GM18517 (cell line): ENCODE measurements around the gene TBCD.

Source experiments
- ATAC-seq: cut with Tn5 transposase; IDR thresholded peaks from one replicate; pipeline ENCODE4 v1.9.1; 2021; ENCODE audit warnings: mild to moderate bottlenecking, moderate library complexity; ENCODE audit not compliant: unreplicated experiment

TBCD gene

GRCh38 chr17:82789051-82789592, 37.3 kb downstream of the TBCD start:
- no peak for ATAC-seq

- no peak for ATAC-seq
Measured at GRCh38 chr17:82789806-82790205, 37.9 kb downstream of the TBCD start.

DNA sequence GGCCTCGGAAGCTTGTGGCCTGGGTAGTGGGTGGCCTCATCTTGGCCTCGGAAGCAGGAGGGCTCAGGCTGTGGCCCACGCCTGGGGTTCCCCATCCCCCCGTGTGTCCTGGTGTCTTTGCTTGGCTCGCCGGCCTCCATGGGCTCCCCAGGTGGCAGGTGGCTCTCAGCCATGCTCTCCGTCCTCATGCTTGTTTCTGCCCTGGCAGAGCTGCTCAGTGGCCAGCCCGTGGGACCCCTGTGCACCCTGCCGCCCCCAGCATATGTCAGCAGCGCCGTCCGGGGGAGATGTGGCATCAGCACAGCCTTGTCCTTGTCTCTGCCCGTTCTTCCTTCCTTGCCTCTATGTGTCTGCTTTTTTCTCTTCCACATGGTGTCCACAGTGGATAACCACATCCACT, 38.5 kb downstream of the TBCD start:
- ATAC-seq, result no peak

DNA sequence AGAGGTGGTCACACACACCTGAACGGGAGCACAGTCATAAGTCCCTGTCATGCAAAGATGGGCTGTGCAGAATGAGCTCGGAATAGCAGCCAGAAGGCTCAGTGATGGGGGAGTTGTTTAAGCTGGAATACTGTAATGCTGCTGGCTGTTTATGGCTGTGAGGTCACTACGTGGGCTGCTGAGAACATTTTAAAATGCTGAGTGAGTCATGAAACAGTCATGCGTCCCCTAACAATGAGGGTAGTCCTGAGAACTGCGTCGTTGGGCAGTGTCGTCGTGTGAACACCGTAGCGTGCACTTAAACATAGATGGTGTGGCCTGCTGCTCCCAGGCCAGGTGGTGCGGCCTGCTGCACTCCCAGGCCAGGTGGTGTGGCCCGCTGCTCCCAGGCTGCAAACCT, 39.7 kb downstream of the TBCD start:
- ATAC-seq, result no peak

DNA sequence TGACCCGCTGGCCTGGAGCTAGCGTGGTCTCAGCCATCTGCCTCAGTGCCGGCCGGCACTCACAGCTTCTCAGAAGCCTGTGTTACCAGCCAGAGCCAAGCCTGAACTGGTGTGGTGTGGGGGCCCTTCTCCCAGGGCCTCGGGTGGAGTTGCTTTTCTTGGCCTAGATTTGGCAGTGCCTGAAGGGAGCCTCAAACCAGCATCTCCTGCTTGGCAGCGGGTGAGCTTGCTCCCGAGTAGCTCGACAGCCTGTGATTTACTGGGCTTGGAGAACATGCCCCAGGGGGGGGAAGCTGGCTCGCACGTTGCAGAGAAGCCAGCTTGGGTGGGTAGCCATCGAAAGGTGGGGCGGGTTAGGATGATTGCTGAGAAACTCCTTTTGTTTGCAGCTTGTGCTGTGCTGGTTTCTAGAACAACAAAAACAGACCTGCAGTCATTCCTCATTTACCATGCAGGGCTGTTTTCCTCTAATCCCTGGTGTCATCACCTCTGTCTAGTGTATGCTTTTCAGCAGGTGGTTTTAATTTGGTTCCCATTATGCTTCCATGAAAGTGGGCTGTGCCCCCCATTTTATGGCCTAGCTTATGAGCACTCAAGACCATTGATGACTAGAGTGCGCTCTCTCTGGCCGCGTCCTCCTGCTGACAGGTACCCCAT, 42.2 kb downstream of the TBCD start:
- no peak for ATAC-seq

DNA sequence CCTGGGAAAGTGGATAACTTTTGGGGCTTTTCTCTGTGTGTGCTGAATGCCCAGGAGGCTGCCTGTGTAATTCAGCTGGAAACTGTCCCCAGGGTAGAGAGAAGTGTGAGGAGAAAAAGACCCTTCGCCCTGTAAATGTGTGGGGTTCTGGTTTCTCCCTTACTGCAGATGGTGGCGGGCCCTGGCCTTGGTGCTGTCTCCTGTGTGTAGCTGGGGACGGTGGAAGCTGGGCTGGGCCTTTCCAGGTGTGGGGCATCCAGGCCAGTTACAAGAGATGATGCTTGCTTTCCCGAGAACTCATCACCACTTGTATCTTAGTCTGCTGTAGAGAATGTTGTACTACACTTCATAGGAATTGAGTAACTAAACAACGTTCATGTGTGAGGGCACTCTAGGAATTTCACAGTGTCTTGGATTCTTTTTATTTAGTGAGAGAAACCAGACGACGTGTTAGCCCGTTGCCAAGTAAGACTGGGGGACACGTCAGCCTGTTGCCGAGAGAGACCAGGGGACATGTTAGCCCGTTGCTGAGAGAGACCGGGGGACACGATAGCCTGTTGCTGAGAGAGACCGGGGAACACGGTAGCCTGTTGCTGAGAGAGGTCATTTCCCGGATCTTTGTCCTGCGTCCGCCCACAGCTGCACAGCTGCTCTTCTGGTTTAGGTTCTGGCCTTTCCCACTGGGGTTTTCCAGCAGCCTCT, 43.1 kb downstream of the TBCD start:
- ATAC-seq, result no peak

GRCh38 chr17:82795615-82796014, 43.8 kb downstream of the TBCD start:
- no peak for ATAC-seq

GRCh38 chr17:82797061-82797460, 45.2 kb downstream of the TBCD start:
- no peak for ATAC-seq

GRCh38 chr17:82798752-82799151, 46.9 kb downstream of the TBCD start:
- no peak for ATAC-seq

GRCh38 chr17:82799591-82799990, 47.7 kb downstream of the TBCD start:
- no peak for ATAC-seq

GRCh38 chr17:82800885-82801284, 49.0 kb downstream of the TBCD start:
- no peak for ATAC-seq

- no peak for ATAC-seq
Measured at GRCh38 chr17:82801377-82801970, 49.6 kb downstream of the TBCD start.

- ATAC-seq, result no peak
Measured at GRCh38 chr17:82802075-82802780, 50.4 kb downstream of the TBCD start.

- no peak for ATAC-seq
Measured at GRCh38 chr17:82803185-82803584, 51.3 kb downstream of the TBCD start.

DNA sequence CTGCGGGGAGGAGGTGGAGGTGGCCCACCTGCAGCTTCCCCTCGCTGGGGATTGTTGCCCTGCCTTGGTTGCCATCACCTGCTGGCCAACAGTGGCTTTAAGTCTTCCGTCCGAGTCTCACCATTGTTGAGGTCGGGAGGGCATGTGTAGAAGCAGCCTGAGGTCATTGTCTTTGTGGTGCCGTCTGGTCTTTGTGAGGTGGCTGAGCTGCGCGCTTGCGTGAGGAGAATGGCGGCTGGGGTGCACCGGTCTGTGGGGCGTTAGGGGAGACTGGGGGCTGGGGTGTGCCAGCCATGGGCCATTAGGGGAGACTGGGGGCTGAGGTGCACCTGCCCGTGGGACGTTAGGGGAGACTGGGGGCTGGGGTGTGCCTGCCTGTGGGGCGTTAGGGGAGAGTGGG, 51.7 kb downstream of the TBCD start:
- no peak for ATAC-seq

DNA sequence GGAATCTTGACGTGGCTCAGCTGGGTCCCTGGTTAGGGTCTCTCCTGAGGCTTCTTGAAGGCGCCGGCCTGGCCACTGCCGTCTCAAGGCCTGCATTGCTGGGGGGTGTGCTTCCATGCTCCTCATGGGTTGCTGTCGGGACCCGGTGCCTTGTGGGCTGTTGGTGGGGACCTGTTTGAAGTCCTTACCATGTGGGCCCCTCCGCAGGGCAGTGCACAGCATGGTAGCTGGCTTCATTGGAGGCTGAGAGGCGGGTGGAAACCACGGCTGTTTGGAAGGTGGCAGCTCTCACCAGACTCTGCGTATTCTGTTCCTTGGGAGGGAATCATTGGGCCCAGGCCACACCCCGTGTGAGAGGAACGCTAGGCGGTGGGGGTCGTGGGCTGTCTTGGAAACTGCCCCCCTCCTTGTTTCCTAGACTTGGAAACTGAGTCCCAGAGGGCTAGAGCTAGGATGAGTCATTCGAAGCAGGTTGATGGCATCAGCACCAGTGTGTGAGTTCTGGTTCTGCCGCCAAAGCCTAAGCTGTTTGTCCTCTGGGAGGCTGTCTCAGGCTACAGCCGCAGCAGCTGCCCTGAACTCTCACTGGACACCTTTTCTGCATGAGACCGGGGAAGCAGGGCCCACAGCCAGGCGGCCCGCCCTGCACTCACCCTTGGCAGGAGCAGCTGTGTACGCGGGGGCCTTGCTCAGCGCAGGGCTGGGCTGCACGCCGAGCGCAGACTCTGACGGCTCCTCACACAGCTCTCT, 52.8 kb downstream of the TBCD start:
- ATAC-seq, result no peak

- no peak for ATAC-seq
Measured at GRCh38 chr17:82805254-82805653, 53.4 kb downstream of the TBCD start.

DNA sequence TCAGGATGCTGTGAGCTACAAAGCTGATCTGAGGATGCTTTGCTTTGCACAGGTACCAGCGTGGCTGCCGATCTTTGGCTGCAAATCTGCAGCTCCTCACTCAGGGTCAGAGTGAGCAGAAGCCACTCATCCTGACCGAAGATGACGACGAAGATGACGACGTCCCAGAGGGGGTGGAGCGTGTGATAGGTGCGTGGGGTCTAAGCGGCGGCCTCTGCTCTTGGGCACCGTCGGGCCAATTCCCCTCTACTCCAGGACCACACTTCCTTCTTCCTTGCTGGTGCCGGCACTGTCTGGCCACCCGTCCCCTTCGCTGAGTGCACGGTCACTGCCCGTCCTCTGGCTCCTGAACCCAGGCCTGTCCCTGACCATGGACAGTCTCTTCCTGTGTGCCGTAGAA, 54.0 kb downstream of the TBCD start:
- no peak for ATAC-seq

- ATAC-seq, result no peak
Measured at GRCh38 chr17:82806645-82807044, 54.8 kb downstream of the TBCD start.

GRCh38 chr17:82807101-82807500, 55.2 kb downstream of the TBCD start:
- ATAC-seq, result no peak

DNA sequence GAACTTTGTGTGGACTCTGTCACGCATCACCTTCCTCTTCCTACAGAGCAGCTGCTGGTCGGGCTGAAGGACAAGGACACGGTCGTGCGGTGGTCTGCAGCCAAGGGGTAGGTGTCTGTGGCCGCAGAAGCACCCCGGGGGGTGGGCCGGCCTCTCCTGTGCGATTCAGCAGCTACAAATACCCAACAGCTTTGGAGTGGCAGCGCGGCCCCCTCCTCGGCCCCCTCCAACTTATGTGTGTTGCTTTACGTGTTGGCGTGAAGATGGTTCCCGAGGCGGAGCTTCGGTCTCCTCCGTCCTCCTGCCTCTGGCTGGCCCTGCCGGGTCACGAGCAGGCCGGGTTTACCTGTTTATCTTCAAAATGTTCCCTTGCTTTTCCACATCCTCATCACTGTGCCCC, 55.7 kb downstream of the TBCD start:
- no peak for ATAC-seq
